GM21390 (cell line): ENCODE data around the gene VPS37B.

ENCODE experiments used
- ATAC-seq: cut with Tn5 transposase; IDR thresholded peaks from one replicate; pipeline ENCODE4 v1.9.1; 2021; ENCODE audit not compliant: unreplicated experiment

Gene VPS37B

DNA sequence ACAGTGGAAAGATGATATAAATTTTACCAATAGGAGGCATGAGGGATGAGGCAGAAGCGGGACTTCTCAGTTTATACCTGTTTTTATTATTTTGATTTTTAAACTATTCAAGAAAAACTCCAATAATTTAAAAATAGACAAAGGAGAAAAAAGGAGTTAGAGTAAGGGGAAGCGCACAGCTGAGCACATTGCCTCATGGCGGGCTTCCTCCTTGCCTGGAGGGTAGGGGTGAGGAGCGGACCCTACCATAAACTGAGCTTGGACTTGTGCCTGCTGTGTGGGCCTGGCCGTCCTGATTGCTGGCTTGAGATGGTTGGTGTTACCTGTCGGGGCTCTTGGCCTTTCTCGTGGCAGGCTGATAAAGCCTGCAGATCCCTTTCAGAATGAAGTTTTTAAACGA lies 75.8 kb downstream of the VPS37B start:
- ATAC-seq = no peak

DNA sequence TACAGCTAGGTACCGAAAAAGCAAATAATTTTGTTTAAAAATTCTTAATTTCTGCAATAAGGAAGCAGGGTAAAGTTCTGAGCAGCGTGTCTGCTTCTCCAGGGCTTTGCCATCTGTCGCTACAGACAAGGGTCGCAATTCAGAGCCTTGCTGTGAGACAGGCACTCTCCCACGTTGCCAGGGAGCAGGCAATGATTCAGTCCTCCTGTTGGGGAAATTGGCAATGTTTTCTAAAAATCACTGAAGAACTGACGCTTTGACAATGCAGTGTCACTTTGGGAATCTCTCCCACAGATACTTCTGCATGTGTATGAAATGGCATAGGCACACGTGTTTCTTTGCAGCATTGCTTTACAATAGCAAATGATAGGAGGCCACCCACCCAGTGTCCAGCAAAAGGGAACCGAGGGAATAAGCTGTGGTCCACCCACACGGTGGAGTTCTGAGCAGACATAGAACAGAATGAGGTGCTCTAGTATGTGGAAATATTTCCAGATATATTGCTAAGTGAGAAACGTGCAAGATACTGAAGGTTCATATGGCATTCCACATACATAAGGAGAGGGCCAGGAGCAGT lies 76.6 kb downstream of the VPS37B start:
- no peak for ATAC-seq
